Stimulated activated CD4-positive, alpha-beta T cell treated with anti-CD3 and anti-CD28 coated beads, Interleukin-4, amount 100 ng/mL, for 24 hours (primary cell): ENCODE measurements around the gene FANCI.
"Not testable (repeated sequence)": the region's sequence is repeated elsewhere in the genome, so short reads cannot be mapped to it uniquely, and the experiment has no call there.

Experiments used
- DNase-seq: peaks from one replicate; pipeline ENCODE4 v3.0.0-alpha.2; 2020

The FANCI gene

DNA sequence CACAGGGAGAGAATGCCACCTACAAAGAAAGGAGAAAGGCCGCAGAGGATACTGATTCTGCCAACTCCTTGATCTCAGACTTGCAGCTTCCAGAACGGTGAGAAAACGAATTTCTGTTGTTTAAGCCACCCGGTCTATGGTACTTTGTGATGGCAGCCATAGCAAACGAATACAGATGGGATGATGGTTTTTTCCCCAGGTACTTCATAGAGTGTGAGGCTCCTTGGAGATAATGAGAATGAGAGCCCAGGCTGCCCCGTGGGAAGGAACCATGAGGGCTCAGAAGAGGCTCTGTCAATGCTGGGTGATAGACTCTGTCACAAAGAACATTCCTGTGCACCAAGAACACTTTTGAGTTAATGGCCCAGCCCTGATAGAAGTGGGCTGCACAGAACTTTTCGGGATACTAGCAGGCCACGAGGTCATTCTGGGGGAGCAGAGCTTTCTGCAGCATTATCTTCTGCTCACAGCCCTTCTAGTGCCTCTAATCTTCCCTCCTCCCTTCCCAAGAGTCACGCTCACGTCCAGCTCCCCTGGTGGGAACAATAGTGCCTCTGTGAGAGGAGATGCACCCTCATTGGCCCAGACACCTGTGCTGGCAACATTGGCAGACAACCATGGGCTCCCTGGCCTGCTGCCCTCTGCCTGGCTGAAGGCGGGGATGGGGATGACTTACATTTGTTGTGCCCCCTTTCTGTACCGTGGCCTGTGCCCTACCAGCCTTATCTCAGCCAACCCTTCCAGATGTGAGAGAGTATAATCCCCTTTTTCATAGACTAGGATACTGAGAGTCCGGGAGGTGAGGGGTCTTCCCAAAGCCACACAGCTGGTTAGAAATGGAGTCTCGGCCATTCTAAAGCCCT is 17.2 kb upstream of the FANCI start:
- DNase-seq = no peak

DNA sequence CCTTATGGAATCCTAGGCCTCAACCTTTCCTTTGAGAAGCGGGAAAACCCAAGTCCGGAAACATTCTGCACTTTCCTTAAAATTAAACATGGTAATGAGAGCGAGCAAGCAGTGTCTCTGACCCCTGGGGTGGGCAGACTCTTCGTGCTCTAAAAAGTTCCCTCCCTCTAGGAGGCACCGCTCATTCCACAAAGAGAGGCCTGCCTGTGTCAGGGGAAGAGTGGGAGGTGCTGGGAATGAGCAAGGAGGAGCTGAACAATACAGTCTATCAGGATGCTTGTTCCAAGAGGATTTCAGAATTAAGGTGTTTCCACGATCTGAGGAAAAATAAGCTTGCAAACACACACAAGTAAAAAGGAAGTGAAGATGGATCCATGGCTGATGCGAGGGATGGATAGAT is 16.4 kb upstream of the FANCI start:
- no peak for DNase-seq

DNA sequence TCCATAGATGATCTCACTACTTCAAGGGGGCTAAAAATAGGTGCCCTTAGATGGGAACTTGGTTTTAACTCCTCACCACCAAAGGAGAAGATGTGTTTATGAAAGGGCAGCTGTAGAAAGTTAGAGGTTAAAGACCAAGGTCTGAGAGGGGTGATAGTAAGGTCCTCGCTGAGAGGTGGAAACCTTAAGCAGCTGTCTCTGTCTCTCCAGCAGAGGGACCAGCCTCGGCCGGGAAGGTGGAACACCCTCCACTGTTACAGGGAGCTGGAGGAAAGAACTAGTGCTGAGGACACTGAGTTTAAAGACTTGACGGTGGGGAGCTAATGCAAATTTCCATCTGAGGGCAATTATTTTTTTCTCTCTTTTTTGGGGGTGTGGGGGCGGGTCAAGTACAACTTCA is 13.5 kb upstream of the FANCI start:
- DNase-seq = no peak

DNA sequence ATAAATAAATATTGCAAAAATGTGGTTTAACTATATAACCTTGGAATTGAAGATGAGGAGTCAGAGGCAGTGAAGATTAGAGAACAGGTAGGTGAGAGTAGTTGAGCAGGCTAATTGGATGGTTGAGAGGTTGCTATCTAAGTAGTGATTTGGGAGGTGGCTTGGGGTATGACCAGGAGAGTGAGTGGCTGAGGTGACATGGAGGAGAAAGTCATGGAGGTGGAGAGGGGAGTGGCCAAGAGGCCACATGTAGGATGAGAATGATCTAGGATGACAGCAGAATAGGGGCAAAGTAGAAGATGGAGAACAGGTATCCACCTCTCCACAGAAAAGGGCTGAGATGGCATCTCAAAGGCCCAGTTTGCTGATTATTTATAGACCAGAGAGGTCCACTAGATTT is 11.9 kb upstream of the FANCI start:
- no peak for DNase-seq

DNA sequence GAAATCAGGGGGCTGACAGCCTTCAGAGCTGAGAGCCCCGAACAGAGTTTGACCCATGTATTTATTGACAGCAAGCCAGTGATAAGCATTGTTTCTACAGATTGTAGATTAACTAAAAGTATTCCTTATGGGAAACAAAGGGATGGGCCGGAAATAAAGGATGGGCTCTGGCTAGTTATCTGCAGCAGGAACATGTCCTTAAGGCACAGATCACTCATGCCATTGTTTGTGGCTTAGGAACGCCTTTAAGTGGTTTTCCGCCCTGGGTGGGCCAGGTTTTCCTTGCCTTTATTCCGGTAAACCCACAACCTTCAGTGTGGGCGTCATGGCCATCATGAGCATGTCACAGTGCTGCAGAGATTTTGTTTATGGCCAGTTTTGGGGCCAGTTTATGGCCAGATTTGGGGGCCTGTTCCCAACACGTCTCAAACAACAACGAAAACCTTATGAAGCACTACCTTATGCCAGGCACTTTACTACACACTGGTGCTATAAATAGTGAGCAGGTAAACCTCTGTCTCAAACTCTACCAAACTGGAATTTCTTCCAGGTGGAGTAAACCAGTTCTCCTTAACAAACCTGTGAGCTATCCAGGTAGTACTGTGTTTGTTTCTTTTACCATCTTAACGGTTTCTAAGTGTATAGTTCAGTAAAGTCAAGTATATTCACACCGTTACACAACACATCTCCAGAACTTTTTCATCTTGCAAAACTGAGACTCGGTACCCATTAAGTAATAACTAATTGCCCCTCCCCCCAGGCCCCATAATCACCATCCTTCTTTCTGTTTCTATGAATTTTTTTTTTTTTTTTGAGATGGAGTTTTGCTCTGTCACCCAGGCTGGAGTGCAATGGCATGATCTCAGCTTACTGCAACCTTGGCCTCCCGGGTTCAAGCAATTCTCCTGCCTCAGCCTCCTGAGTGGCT is 3.6 kb upstream of the FANCI start:
- not testable (repeated sequence) for DNase-seq

DNA sequence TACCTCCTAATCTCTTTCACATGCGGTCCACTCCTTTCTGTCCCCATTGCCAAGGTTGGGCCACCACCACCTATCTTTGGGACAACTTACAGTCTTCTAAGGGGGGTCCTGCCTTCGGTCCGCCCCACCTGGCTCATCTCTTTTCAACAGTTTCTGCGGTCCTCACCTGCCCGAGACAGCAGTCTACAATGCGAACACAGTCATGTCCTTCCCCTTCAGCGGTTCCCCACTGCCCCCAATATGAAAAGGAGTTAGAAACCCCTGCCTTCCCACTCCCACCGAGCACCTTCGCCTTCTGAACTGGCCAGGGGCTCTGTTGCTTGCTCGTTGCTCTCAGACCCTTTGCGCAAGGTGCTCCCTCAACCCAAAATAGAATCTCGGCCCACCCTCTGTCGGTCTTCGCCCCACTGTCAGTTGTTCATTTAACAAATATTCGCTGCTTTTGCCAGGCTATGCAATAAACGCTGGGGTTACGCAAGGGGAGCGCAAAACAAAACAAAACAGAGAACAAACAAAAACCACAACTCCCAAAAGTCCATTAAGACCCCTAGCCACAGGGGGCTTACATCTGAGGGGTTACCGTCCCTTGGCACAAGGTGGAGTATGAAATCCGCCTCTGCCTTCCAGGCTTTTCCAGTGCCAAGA is 611 bp upstream of the FANCI start:
- no peak for DNase-seq

DNA sequence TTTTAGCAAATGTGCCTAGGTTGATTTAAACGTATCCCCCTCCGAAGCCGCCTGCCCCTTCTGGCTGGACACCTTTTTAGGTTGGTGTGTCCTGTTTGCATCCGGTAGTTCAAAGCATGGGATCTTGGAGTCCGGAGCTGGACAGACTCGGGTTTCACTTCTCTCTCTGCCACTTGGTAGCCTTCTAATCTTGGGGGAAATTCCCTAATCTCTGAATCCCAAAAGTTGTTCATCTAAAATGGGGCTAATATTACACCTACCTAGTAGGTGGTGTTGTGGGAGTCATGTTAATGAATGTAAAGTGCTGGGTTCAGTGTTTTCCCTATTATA is 760 bp downstream of the FANCI start:
- no peak for DNase-seq

DNA sequence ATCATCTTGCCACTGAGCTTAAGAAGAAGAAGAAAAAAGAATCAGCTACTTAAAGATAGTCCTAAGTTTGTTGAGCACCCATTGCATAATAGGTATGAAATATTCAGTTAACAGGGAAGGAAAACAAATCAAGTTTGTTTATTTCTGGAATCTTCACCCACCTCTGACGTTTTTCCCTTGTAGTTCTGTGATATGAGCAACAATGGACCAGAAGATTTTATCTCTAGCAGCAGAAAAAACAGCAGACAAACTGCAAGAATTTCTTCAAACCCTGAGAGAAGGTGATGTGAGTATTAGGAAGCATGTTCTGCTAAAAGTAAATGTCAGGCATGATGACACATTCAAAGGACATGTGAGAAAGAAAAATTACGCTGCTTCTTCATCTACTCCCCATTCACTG is 3.7 kb downstream of the FANCI start:
- no peak for DNase-seq

DNA sequence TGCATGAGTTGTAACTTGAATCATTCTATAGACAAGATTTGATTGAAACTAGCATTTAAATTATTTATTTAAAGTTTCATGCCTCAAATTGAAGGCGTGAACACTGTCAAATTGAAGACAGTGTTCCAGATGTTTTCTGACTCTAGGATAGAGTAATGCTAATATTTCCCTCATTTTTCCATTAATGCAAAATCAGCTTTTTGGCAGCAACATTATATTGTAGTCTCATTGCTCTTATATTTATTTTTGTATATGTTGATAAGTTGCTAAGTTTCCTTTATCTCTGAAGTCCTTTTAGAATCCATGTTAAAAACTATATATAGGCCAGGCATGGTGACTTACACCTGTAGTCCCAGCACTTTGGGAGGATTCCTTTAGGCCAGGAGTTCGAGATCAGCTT is 4.8 kb downstream of the FANCI start:
- DNase-seq = no peak

DNA sequence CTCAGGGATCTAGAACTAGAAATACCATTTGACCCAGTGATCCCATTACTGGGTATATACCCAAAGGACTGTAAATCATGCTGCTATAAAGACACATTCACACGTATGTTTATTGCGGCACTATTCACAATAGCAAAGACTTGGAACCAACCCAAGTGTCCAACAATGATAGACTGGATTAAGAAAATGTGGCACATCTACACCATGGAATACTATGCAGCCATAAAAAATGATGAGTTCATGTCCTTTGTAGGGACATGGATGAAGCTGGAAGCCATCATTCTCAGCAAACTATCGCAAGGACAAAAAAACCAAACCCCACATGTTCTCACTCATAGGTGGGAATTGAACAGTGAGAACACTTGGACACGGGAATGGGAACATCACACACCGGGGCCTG is 6.4 kb downstream of the FANCI start:
- not testable (repeated sequence) for DNase-seq

DNA sequence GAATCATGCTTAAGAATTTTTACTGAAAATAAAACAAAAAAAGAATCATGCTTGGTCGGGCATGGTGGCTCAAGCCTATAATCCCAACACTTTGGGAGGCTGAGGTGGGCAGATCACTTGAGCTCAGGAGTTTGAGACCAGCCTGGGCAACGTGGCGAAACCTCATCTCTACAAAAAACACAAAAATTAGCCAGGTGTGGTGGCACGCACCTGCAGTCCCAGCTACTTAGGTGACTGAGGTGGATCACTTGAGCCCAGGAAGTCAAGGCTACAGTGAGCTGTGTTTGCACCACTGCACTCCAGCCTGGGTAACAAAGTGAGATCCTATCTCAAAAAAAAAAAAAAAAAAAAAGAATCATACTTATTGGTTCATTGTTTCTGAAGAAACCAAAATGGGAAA is 33.5 kb downstream of the FANCI start:
- not testable (repeated sequence) for DNase-seq

DNA sequence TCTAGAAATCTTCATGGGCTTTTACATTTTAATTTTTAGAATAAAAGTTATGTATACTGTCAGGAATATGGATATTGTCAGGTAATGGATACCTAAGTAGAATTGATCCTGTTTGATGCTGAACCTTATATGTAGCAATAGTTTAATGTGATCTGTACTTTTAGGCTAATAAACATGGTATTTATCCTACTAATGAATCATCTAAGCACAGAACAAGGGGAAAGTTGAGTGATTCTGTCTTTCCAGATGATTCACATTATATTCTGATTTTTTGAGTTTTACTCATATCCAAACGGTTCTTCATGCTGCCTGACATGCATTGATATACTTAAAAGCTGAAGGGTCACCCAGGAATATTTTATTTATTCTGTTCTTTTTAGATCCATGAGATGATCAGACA is 34.5 kb downstream of the FANCI start:
- DNase-seq = no peak

DNA sequence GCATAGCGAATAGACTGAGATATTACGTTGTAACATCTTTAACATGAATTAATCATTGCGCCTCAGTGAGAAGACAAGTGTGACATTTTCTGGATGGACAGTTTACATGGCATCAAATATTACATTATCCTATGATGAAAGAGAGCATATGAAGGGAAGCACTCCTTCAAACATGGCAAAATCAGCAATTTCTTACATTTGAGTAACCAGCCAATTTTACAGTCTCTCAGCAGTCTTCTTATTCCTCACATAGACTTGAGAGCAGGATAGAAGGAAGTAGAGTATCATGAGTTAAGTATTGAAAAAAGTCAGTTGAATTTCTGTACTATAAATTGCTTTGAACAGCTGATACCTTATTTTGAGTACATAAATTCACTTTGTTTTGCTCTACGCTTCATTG is 38.9 kb downstream of the FANCI start:
- no peak for DNase-seq

DNA sequence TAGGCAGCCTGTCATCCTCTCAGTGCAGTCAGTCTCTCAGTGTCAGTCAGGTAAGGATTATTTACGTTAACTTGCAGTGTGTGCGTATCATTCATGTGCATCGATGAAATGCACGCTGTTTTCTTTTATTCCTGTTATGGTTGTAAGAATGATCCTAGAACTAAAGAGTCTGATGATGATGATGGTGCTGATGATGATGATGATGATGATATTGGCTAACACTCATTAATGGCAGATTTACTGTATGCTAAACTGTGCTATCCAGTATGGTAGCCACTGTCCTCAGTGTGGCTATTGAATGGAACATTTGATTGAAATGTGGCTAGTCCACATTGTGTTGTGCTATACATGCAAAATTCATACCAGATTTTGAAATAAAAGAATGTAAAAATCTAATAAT is 39.4 kb downstream of the FANCI start:
- no peak for DNase-seq

DNA sequence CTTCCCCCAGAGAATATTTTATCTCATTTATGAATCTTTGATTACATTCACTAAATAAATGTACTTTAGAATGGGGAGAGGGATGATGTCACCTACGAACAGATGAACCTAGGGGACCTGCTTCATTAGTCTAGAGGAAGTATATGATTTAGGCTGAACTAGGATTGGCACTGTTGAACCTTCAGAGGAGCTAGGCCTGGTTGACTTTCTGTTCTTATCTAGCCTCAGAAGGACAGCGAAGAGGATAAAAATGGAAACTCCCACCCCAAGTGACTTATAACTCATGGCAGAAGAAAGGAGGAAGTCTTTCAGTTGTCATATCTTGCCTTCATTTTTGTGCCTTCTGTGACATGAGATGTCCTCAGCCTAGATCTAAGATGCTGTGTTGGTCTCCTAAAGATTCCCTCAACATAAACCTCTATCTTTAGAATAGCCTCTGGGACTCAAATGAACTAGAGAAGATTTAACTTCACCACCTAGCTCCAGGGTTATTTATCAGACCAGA is 48.2 kb downstream of the FANCI start:
- no peak for DNase-seq

DNA sequence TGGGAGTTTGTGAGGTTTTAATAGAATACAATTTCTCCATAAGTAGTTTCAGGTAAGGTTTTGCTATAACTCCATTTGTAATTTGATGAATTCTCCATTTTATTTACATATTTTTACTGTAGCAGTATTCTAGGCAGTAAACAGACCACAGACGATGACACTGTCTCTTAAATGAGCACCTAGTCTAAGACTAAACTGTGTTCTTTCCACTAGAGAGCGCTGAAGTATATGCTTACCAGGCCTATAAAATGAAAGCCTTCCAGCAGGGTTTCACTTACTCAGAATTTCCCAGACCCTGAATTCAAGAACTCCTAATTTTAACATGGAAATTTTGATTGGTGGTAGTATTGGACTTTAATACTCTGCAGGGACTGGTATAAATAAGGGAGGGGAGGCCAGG is 49.2 kb downstream of the FANCI start:
- no peak for DNase-seq

DNA sequence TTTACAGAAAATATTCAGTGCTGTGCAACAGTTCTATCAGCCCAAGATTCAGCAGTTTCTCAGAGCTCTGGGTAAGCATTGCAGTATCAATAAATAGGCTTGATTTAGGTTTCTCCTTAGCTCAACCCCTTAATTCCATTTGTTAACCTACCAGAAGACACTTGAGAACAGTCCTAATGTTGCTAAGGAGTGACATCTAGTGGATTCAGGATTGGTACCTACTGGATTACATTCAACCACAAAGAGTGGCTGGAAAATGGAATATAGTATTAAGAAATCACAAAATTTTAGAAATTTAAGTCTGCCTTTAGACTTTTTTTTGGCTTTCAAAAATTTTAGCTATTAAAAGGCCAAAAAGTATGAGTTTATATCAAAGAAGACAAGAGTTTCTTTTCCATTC is 56.1 kb downstream of the FANCI start:
- DNase-seq = no peak

DNA sequence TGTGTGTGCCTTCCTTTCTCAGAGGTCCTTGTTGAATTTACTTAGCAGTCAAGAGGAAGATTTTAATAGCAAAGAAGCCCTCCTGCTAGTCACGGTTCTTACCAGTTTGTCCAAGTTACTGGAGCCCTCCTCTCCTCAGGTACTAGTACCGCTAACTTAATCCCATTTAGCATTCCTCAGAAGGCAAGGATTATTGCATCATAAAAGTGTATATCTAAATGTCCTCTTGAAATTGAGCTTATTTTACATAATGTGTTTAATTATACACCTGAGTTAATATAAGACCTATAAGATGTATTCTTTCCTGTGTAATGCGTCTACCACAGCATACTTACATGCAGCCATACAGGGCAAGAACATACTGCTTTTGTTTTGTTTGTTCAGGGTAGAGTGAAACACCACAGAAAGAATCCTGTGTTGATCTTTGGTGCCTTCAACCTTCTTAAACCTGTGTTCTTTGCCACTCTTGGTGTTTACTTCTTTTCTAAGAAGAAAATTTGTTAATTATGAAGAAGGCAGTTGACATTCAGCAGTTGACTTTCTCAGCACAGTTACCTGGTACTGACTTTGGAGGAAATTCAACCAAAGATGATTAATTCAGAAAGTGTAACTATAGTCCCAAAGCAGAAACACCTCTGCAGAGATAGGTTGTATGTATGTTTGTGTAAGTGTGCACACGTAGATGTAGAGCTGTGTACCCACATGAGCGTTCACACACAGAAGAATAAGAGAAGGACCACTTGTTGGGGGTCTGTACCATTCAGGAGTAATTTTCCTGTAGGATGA is 57.7 kb downstream of the FANCI start:
- DNase-seq = no peak

DNA sequence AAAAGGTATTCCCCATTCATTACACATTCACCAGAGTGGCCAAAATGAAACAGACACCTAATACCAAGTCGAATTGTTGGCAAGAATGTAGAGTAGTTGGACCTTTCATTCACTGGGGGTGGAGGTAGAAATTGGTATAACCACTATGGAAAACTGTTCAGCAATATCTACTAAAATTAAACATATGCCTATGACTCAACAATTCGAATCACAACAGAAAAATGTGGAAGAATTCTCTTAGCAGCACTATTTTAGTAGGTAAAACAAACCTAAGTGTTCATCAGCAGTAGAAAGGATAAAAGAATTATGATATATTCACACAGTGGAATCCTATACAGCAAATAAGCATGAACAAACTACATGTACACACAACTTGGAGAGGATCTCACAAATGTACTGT is 60.2 kb downstream of the FANCI start:
- DNase-seq = no peak

DNA sequence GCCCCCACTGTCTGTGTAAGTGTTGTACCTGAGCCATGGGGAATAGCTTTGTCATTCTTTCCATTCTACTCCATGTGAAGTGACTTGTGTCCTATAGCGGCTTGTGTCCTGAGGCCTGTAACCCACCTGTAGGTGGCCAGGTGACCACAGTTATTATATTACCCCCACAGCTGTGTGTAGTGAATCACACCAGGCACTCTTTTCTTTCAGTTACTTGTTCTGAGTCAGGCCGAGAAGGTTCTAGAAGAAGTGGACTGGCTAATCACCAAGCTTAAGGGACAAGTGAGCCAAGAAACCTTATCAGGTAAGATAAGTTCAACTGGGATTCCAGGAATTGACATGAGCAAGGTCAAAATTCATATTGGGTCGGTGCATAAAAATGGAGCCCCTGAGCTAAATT is 61.6 kb downstream of the FANCI start:
- no peak for DNase-seq

DNA sequence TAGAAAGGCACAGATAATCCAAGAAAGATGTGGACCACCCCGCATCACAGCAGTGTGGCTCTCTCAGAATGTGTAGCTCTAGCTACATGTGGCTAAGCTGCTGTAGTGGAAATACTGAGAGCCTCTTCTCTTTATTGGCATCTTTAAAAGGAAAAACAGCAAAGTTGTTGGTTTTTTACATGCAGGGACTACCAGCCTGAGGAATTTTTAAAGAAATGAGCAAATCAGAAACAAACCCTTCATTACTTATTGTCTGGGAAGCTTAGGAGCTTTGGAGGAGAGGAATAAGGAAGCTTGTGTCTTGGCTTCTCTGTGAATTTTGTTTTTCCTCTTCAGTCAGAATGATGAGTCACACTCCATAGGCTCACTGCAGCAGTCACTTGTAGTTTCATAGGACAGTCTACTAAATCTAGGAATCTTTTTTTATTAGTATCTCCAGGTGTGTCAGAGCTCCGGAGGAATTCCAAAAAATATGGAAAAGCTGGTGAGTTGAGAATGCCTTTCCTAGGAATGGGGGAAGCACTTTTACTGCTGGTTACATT is 63.3 kb downstream of the FANCI start:
- DNase-seq = no peak

DNA sequence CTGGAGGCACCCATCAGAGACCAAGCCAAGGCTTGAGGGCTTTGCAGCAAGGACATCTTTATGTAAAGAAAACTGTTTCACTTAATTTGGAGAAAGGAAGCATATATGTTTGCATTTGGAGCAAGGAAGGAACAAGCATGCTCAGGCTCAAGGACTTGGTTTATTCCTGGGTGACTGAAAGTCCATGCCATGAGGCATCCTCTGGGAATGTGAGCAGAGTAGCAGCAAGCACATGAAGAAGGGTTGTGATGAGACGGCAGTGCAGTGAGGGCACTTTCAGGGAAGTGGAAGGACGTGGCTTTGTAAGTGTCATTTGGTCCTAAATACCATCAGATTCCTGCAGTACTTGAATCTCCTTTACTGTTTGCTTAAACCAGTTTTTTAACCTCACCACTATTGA is 64.0 kb downstream of the FANCI start:
- DNase-seq = no peak
